Fibroblast of lung (primary cell): ENCODE measurements around the gene GLYATL3.
A peak's percentile ranks its signal among the peaks of the same experiment; 100 is the strongest.

ENCODE experiments used
- EZH2 ChIP-seq: IDR thresholded peaks from 2 replicates; pipeline ENCODE4 v1.5.1; 2012; ENCODE audit warnings: low read length, control low read depth, mild to moderate bottlenecking; ENCODE audit errors: missing control alignments
- TF ChIP-seq, protein P1 (sequence below), 2 donors: IDR thresholded peaks in 1 of 2; conservative IDR thresholded peaks in 1 of 2; 1 replicate in 1 of 2; 2 replicates in 1 of 2; pipeline ENCODE4 v1.5.1; 2011 to 2012; ENCODE audit warnings: low read length in 2 of 2, control low read depth in 1 of 2, inconsistent platforms in 1 of 2, low read depth in 1 of 2, mild to moderate bottlenecking in 1 of 2

DNA sequence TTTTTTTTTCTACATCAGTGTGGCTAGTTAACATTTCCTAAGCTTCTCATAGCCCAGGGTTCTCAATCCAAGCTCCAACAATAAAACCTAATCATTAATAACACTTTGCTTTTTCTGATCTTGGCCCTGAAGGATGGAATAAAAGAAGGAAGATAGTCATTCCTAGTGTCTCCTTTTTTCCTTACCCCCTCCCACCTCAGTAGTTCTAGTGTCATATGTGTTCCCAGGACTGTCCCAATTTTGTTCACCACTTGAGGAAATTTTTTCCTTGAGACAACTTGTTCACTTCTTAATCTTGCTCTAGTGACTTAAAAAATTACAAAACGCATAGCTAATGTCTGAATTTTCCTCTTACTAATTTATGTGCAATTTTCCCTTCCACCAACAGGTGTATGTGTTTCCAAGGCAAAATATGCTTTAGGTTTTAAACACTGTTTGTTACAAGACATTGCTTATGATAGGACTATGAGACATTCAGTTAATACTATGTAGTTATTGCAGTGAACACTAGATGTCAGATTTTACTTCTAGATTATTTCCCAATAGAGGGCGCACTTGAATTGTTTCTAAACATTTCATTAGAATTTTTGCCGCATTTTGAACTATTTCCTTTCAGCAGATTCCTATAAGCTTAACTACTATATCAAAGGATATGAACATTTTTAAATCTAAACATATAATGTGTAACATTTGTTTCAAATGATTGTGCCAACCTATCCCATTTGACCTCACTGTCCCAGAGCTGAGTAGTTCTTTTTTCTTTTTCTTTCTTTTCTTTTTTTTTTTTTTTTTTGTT, 32.2 kb downstream of the GLYATL3 start:
- TF ChIP-seq, protein P1, sequence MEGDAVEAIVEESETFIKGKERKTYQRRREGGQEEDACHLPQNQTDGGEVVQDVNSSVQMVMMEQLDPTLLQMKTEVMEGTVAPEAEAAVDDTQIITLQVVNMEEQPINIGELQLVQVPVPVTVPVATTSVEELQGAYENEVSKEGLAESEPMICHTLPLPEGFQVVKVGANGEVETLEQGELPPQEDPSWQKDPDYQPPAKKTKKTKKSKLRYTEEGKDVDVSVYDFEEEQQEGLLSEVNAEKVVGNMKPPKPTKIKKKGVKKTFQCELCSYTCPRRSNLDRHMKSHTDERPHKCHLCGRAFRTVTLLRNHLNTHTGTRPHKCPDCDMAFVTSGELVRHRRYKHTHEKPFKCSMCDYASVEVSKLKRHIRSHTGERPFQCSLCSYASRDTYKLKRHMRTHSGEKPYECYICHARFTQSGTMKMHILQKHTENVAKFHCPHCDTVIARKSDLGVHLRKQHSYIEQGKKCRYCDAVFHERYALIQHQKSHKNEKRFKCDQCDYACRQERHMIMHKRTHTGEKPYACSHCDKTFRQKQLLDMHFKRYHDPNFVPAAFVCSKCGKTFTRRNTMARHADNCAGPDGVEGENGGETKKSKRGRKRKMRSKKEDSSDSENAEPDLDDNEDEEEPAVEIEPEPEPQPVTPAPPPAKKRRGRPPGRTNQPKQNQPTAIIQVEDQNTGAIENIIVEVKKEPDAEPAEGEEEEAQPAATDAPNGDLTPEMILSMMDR (conservative IDR thresholded peaks at IDR 0.05 in 1 of 2, IDR thresholded peaks at IDR 0.05 in 1 of 2; ENCODE audit: low read depth in 1 of 2, low read length in 2 of 2), result peak; percentile 38 to 73
- TF ChIP-seq EZH2, result no peak
